Endodermal cell (in vitro differentiated cells): Measurements from ENCODE around the gene CSNK1G1. TPM values are rescaled to one million over a fixed set of nuclear protein-coding genes. Genes with fewer than 3 reads are reported as not detected.

Experiments
- DNase-seq: peaks from one replicate; pipeline ENCODE4 v3.0.0-alpha.2; 2017
- H3K27ac ChIP-seq: 2 replicates; pipeline ENCODE4 v1.5.1; 2013; ENCODE audit warnings: mild to moderate bottlenecking, low read depth, low read length, moderate library complexity
- H3K27me3 ChIP-seq: 2 replicates; pipeline ENCODE4 v1.6.1; 2013; ENCODE audit warnings: mild to moderate bottlenecking, low read length, moderate library complexity; ENCODE audit not compliant: insufficient read depth, control insufficient read depth, poor library complexity, severe bottlenecking
- H3K36me3 ChIP-seq: 2 replicates; pipeline ENCODE4 v1.7.0; 2013; ENCODE audit warnings: mild to moderate bottlenecking, low read length, moderate library complexity; ENCODE audit not compliant: control insufficient read depth, insufficient read depth
- H3K4me1 ChIP-seq: one replicate; pipeline ENCODE4 v1.7.0; 2013; ENCODE audit warnings: low read length; ENCODE audit not compliant: control insufficient read depth, insufficient read depth
- H3K4me3 ChIP-seq: 2 replicates; pipeline ENCODE4 v1.5.1; 2013; ENCODE audit warnings: mild to moderate bottlenecking, low read length, moderate library complexity
- H3K9ac ChIP-seq: 2 replicates; pipeline ENCODE4 v1.6.1; 2013; ENCODE audit warnings: mild to moderate bottlenecking, low read length, moderate library complexity; ENCODE audit not compliant: poor library complexity, severe bottlenecking; ENCODE audit errors: extremely low read depth
- H3K9me3 ChIP-seq: 2 replicates; pipeline ENCODE4 v1.6.1; 2013; ENCODE audit warnings: mild to moderate bottlenecking, low read length, moderate library complexity; ENCODE audit not compliant: control insufficient read depth
- H3K27ac Mint-ChIP-seq: 2 replicates; pipeline ENCODE4 v1.8.0; 2020; ENCODE audit warnings: mixed read lengths
- H3K27me3 Mint-ChIP-seq: 2 replicates; pipeline ENCODE4 v1.8.0; 2021; ENCODE audit warnings: mild to moderate bottlenecking, mixed read lengths; ENCODE audit not compliant: insufficient read depth
- H3K36me3 Mint-ChIP-seq: 2 replicates; pipeline ENCODE4 v1.8.0; 2020; ENCODE audit warnings: low read depth, mixed read lengths
- H3K4me1 Mint-ChIP-seq: 2 replicates; pipeline ENCODE4 v1.8.0; 2020; ENCODE audit warnings: mixed read lengths
- H3K4me3 Mint-ChIP-seq: 2 replicates; pipeline ENCODE4 v1.8.0; 2020; ENCODE audit warnings: mild to moderate bottlenecking, moderate library complexity, mixed read lengths
- H3K9me3 Mint-ChIP-seq: 2 replicates; pipeline ENCODE4 v1.8.0; 2020; ENCODE audit warnings: mild to moderate bottlenecking, mixed read lengths
- WGBS, 2 experiments: methylation state at CpG; one replicate each; pipeline versions ENCODE4 v1.1.5 to v1.1.7; 2013; ENCODE audit warnings: missing lambda C conversion rate in 2 of 2, mixed read lengths in 1 of 2; ENCODE audit not compliant: insufficient coverage in 1 of 2, insufficient read length in 1 of 2; 5-methylcytosine and 5-hydroxymethylcytosine counted together
- total RNA-seq, 2 donors: library from RNA; stranded (reverse); fragmentation: NEBNext Ultra II Directional in 1 of 2; extraction: Animal tissue kit (Norgen Biotek cat#: 25700) in 1 of 2; gene quantifications; 2 replicates in 1 of 2; 3 replicates in 1 of 2; pipeline ENCODE4 v1.2.1, GENCODE V29; 2021
- TF ChIP-seq, protein P1 (sequence below): fragments of 200-600 bp; sonication (generic); conservative IDR thresholded peaks from 2 replicates; pipeline ENCODE4 v1.5.0; 2021; ENCODE audit warnings: antibody characterized with exemption, mild to moderate bottlenecking

CSNK1G1 gene
- total RNA-seq, 2 donors from 2014 or later: 24.5 to 31.4 TPM

DNA sequence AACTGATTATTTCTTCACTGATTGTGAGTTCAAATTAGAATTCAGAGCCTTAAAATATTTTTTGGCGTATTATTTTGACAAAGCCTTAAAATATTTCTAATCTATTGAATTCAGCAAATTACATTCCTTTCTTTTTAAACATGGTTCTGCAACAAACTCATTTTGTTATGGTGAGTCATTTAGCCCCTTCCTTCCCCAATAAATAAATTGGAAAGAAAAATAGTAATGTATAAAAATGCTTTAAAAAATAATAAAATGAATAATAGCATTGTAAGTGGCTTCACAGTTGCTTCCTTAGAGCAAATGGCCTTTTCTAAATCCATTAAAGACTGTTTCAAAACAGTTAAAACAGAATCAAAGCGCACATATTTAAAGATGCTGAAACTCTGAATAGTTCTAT, 12.1 kb downstream of the CSNK1G1 start:
- H3K27ac ChIP-seq: no peak overlapping the region
- peaks cover 34% of the 10 kb centered on the region for H3K36me3 Mint-ChIP-seq

DNA sequence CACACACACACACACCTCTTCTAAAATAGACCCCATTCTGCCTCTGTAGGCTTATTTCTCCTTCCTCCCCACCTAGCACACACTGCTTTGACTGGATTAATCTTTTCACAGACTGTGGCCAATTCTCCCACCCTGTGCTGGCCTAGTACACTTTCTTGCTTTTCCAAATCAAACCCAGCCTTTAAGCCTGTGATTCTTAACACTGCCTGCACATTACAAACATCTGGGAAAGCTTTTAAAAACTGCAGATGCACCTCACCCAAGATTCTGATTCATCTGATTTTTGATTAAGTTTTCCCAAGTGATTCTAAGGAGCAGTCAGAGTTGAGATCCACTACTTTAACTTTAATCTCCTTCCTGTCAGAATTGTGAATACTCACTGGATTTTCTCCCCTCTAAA, 12.8 kb downstream of the CSNK1G1 start:
- DNase-seq: no peak
- TF ChIP-seq, protein P1, sequence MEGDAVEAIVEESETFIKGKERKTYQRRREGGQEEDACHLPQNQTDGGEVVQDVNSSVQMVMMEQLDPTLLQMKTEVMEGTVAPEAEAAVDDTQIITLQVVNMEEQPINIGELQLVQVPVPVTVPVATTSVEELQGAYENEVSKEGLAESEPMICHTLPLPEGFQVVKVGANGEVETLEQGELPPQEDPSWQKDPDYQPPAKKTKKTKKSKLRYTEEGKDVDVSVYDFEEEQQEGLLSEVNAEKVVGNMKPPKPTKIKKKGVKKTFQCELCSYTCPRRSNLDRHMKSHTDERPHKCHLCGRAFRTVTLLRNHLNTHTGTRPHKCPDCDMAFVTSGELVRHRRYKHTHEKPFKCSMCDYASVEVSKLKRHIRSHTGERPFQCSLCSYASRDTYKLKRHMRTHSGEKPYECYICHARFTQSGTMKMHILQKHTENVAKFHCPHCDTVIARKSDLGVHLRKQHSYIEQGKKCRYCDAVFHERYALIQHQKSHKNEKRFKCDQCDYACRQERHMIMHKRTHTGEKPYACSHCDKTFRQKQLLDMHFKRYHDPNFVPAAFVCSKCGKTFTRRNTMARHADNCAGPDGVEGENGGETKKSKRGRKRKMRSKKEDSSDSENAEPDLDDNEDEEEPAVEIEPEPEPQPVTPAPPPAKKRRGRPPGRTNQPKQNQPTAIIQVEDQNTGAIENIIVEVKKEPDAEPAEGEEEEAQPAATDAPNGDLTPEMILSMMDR: no peak
- H3K36me3 Mint-ChIP-seq: peaks cover 32% of the 10 kb centered on the region
- H3K9ac ChIP-seq: no peak overlapping the region
- no peaks in the 10 kb centered on the region for H3K27me3 Mint-ChIP-seq
- H3K4me3 Mint-ChIP-seq: no peak overlapping the region
- H3K27ac ChIP-seq: no peak overlapping the region
- no peak overlapping the region for H3K4me3 ChIP-seq
- H3K27me3 ChIP-seq: no peaks in the 10 kb centered on the region
- no peaks in the 10 kb centered on the region for H3K9me3 Mint-ChIP-seq
- H3K9me3 ChIP-seq: no peaks in the 10 kb centered on the region
- H3K27ac Mint-ChIP-seq: no peak overlapping the region
- H3K36me3 ChIP-seq: peaks cover 33% of the 10 kb centered on the region
- peaks cover 18% of the 10 kb centered on the region for H3K4me1 Mint-ChIP-seq
- H3K4me1 ChIP-seq: peaks cover 6% of the 10 kb centered on the region

More for the DNA sequence above, 12.1 kb downstream of the CSNK1G1 start:
- H3K27ac Mint-ChIP-seq: no peak overlapping the region
- WGBS, 2 experiments: 97 to 100% methylated on average over 1 to 2 of the region's 2 CpGs
- TF ChIP-seq, protein P1: no peak
- no peak overlapping the region for H3K9ac ChIP-seq
- H3K4me3 Mint-ChIP-seq: no peak overlapping the region
- H3K9me3 Mint-ChIP-seq: no peaks in the 10 kb centered on the region
- H3K27me3 Mint-ChIP-seq: no peaks in the 10 kb centered on the region
- H3K4me1 Mint-ChIP-seq: peaks cover 16% of the 10 kb centered on the region
- H3K27me3 ChIP-seq: no peaks in the 10 kb centered on the region
- H3K4me3 ChIP-seq: no peak overlapping the region
- H3K4me1 ChIP-seq: peaks cover 6% of the 10 kb centered on the region
- peaks cover 40% of the 10 kb centered on the region for H3K36me3 ChIP-seq
- DNase-seq: no peak
- H3K9me3 ChIP-seq: no peaks in the 10 kb centered on the region

DNA sequence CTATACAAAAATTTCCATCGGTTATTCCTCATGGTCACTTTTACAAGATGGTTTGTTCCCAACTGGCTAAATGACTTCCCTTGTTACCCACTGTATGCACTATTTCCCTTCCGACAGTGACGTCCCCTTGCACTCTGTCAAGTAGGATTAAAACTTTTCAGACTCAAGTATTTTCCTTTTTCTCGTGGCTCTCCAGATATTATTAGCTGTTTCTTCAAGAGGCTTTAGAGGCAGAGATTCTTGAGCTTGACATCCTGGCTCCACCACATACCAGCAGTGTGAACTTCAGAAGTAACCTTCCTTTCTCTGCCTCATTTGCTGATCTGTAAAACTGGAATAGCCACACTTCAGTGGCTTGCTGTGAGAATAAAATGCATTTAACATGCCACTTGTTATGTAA, 14.0 kb downstream of the CSNK1G1 start:
- no peaks in the 10 kb centered on the region for H3K27me3 Mint-ChIP-seq
- peaks cover 18% of the 10 kb centered on the region for H3K4me1 Mint-ChIP-seq
- Histone ChIP-seq H3K4me3 (no peak overlapping the region), H3K36me3 (peaks cover 24% of the 10 kb centered on the region), H3K4me1 (peaks cover 6% of the 10 kb centered on the region), H3K27ac (no peak overlapping the region), H3K9me3 (no peaks in the 10 kb centered on the region), H3K9ac (no peak overlapping the region), H3K27me3 (no peaks in the 10 kb centered on the region)
- 90 to 93% methylated on average over 4 of the region's 4 CpGs for WGBS, 2 experiments
- no peaks in the 10 kb centered on the region for H3K9me3 Mint-ChIP-seq
- TF ChIP-seq, protein P1: no peak
- H3K4me3 Mint-ChIP-seq: no peak overlapping the region
- no peak for DNase-seq
- H3K36me3 Mint-ChIP-seq: peaks cover 21% of the 10 kb centered on the region
- no peak overlapping the region for H3K27ac Mint-ChIP-seq
